HepG2 (cell line): Measurements from ENCODE around the gene FBLL1. TPM values are rescaled to one million over a fixed set of nuclear protein-coding genes. Genes with fewer than 3 reads are reported as not detected.

Experiments used
- AHR ChIP-seq: IDR thresholded peaks from 2 replicates; pipeline ENCODE4 v1.6.1; 2018; ENCODE audit warnings: missing genetic modification reagents, missing compliant biosample characterization
- ARNT ChIP-seq: fragments of 450-650 bp; IDR thresholded peaks from 2 replicates; pipeline ENCODE4 v1.6.1; 2017
- BCL6 ChIP-seq: IDR thresholded peaks from 2 replicates; pipeline ENCODE4 v1.6.1; 2016; ENCODE audit warnings: missing genetic modification reagents, missing compliant biosample characterization
- NCOA5 ChIP-seq: sonication (generic); formaldehyde crosslinking; IDR thresholded peaks from 2 replicates; pipeline ENCODE4 v1.4.0; 2020; ENCODE audit warnings: missing genetic modification reagents
- SRF ChIP-seq: IDR thresholded peaks from 2 replicates; pipeline ENCODE4 v1.6.1; 2011; ENCODE audit warnings: mild to moderate bottlenecking, low read depth, low read length, moderate library complexity
- TEF ChIP-seq: sonication (generic); formaldehyde crosslinking; IDR thresholded peaks from 2 replicates; pipeline ENCODE4 v1.5.0; 2020; ENCODE audit warnings: missing genetic modification reagents
- TRIM24 ChIP-seq: sonication (generic); formaldehyde crosslinking; IDR thresholded peaks from 2 replicates; pipeline ENCODE4 v1.8.0; 2022; ENCODE audit warnings: mild to moderate bottlenecking, missing genetic modification reagents
- TSC22D2 ChIP-seq: sonication (generic); formaldehyde crosslinking; IDR thresholded peaks from 2 replicates; pipeline ENCODE4 v1.5.1; 2020; ENCODE audit warnings: missing genetic modification reagents, mild to moderate bottlenecking, borderline replicate concordance
- ZBTB44 ChIP-seq: sonication (generic); formaldehyde crosslinking; IDR thresholded peaks from 2 replicates; pipeline ENCODE4 v1.4.0; 2020; ENCODE audit warnings: missing genetic modification reagents
- ZKSCAN8 ChIP-seq: IDR thresholded peaks from 2 replicates; pipeline ENCODE4 v1.6.1; 2016; ENCODE audit warnings: borderline replicate concordance, missing genetic modification reagents, missing compliant biosample characterization
- ZNF160 ChIP-seq: sonication (generic); formaldehyde crosslinking; IDR thresholded peaks from 2 replicates; pipeline ENCODE4 v1.8.0; 2022; ENCODE audit warnings: mild to moderate bottlenecking, inconsistent platforms, missing genetic modification reagents
- ZNF24 ChIP-seq: fragments of 450-650 bp; IDR thresholded peaks from 2 replicates; pipeline ENCODE4 v1.6.1; 2017; ENCODE audit warnings: antibody characterized with exemption, mild to moderate bottlenecking
- ZNF251 ChIP-seq: sonication (generic); formaldehyde crosslinking; IDR thresholded peaks from 2 replicates; pipeline ENCODE4 v1.9.0; 2021; ENCODE audit warnings: mild to moderate bottlenecking, missing genetic modification reagents
- ZNF512B ChIP-seq: sonication (generic); formaldehyde crosslinking; IDR thresholded peaks from 2 replicates; pipeline ENCODE4 v1.5.1; 2020; ENCODE audit warnings: missing genetic modification reagents, mild to moderate bottlenecking, borderline replicate concordance
- ZNF513 ChIP-seq: sonication (generic); formaldehyde crosslinking; conservative IDR thresholded peaks from 2 replicates; pipeline ENCODE4 v1.5.0; 2020; ENCODE audit warnings: missing genetic modification reagents
- ZNF580 ChIP-seq: IDR thresholded peaks from 2 replicates; pipeline ENCODE4 v1.6.1; 2016; ENCODE audit warnings: low read depth, borderline replicate concordance
- ZNF605 ChIP-seq: sonication (generic); formaldehyde crosslinking; IDR thresholded peaks from 2 replicates; pipeline ENCODE4 v1.8.0; 2022; ENCODE audit warnings: mild to moderate bottlenecking, missing genetic modification reagents
- ZNF850 ChIP-seq: sonication (generic); formaldehyde crosslinking; conservative IDR thresholded peaks from 2 replicates; pipeline ENCODE4 v1.9.0; 2021; ENCODE audit warnings: mild to moderate bottlenecking, missing genetic modification reagents
- polyA plus RNA-seq, 8 experiments: library from polyadenylated mRNA; depleted of rRNA in 3 of 8; stranded (reverse) in 7 of 8; unstranded in 1 of 8; fragments of >200 nt; fragmentation: Illumina TruSeq in 4 of 8; extraction: Trizol in 4 of 8; gene quantifications; 2 replicates each; pipeline versions ENCODE4 v1.2.1 to v1.2.3, GENCODE V29; 2011 to 2016; ENCODE audit warnings: low read depth in 4 of 8, missing spikeins in 1 of 8, mixed read lengths in 1 of 8; ENCODE audit not compliant: insufficient read depth in 1 of 8
- total RNA-seq, 5 experiments: library from RNA; depleted of rRNA; stranded (reverse); fragments of >200 nt; fragmentation: Illumina TruSeq; extraction: Trizol; gene quantifications; 2 replicates each; pipeline ENCODE4 v1.2.3, GENCODE V29; 2016; ENCODE audit warnings: low read depth in 1 of 5

The FBLL1 gene
- total and polyA plus RNA-seq, 2 of the 13 experiments (the other 11 are each of a cell fraction or from before 2014, with no cell fraction given): 0.17 to 0.18 TPM

GRCh38 chr5:168486136-168486879 is 42.8 kb upstream of the FBLL1 start, which contains the start of gene RARS1 (continued):
- no peak for TF ChIP-seq ZNF512B
- no peak for TF ChIP-seq TRIM24 (CRISPR knock-in tag)
- peak; percentile 49; the same call in 1 of the 2 replicates for TF ChIP-seq ZBTB44 (CRISPR knock-in tag)
- TF ChIP-seq ZNF160: peak; percentile 84; the same call in 1 of the 2 replicates
- no peak; the same call in 1 of the 2 replicates for TF ChIP-seq AHR (CRISPR knock-in tag)
- TF ChIP-seq ARNT: no peak
- no peak for TF ChIP-seq ZNF513 (CRISPR knock-in tag)
- TF ChIP-seq ZNF251 (CRISPR knock-in tag): no peak
- no peak for TF ChIP-seq TEF (CRISPR knock-in tag)
- TF ChIP-seq ZNF580: peak; percentile 47; the same call in 1 of the 2 replicates
- peak; percentile 58 for TF ChIP-seq SRF
- TF ChIP-seq NCOA5: no peak
- peak; percentile 77; the same call in 1 of the 2 replicates for TF ChIP-seq ZKSCAN8 (CRISPR knock-in tag)
- peak; percentile 87 for TF ChIP-seq ZNF24
- peak; percentile 46; the same call in 1 of the 2 replicates for TF ChIP-seq TSC22D2 (CRISPR knock-in tag)
- TF ChIP-seq ZNF605 (CRISPR knock-in tag): peak; percentile 85
- TF ChIP-seq BCL6 (CRISPR knock-in tag): 0 out of 2 replicates have a peak, but pooled peaks have one; percentile 37
- TF ChIP-seq ZNF850 (CRISPR knock-in tag): no peak
